RWPE2 (cell line): ENCODE results near the gene ASB2.

ENCODE experiments used
- ATAC-seq: fragments of 200-7000 bp; cut with Tn5 transposase; 3 replicates; pipeline ENCODE4 v1.9.1; 2021; ENCODE audit warnings: low read depth
- DNase-seq: peaks from one replicate; pipeline ENCODE4 v3.0.0-alpha.2; 2020; ENCODE audit warnings: low spot score
- H3K27ac ChIP-seq: fragments of 450-650 bp; 2 replicates; pipeline ENCODE4 v1.5.1; 2017; ENCODE audit warnings: mild to moderate bottlenecking; ENCODE audit not compliant: poor library complexity, severe bottlenecking
- H3K27me3 ChIP-seq: fragments of 250-450 bp; sonication (Bioruptor Pico); 2 replicates; pipeline ENCODE4 v1.5.1; 2021; ENCODE audit warnings: mild to moderate bottlenecking, moderate library complexity; ENCODE audit not compliant: insufficient read depth, poor library complexity, severe bottlenecking
- H3K36me3 ChIP-seq: fragments of 250-450 bp; sonication (Bioruptor Pico); 2 replicates; pipeline ENCODE4 v1.5.1; 2020; ENCODE audit warnings: low read depth, mild to moderate bottlenecking, moderate library complexity
- H3K4me1 ChIP-seq: fragments of 250-450 bp; sonication (Bioruptor Pico); 2 replicates; pipeline ENCODE4 v1.5.1; 2021; ENCODE audit warnings: mild to moderate bottlenecking, moderate library complexity; ENCODE audit not compliant: insufficient read depth, poor library complexity, severe bottlenecking
- H3K4me3 ChIP-seq: fragments of 250-450 bp; sonication (Bioruptor Pico); 2 replicates; pipeline ENCODE4 v1.5.1; 2021; ENCODE audit warnings: mild to moderate bottlenecking, moderate library complexity; ENCODE audit not compliant: severe bottlenecking
- H3K9me3 ChIP-seq: fragments of 250-450 bp; sonication (Bioruptor Pico); 2 replicates; pipeline ENCODE4 v1.5.1; 2021; ENCODE audit warnings: mild to moderate bottlenecking, moderate library complexity; ENCODE audit not compliant: severe bottlenecking
- TF ChIP-seq, protein P1 (sequence below): fragments of 450-650 bp; IDR thresholded peaks from one replicate; pipeline ENCODE4 v1.5.1; 2017; ENCODE audit warnings: mild to moderate bottlenecking, moderate library complexity; ENCODE audit not compliant: poor library complexity, severe bottlenecking

ASB2 gene

DNA sequence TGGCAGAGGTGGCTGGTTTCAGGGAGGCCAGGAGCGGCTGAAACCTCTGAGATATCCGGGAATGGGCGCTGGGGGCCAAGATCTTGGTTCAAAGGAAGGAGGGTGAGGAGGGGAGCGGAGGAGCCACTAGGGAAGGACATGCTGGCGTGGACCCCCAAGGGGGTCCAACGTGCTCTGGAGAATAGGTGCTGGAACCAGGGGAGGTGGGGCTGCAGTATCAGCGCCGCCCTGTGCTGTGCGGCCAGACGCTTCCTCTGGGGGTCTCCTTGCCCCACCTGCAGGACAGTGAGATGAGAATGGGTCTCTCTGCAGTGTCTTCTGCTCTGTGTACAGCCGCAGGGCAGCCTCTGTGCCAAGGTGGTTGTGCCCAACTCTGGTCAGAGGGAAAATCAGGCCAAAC, 46.7 kb downstream of the ASB2 start:
- Histone ChIP-seq H3K27ac (no peak overlapping the region), H3K4me3 (no peak overlapping the region), H3K4me1 (no peaks in the 10 kb centered on the region), H3K27me3 (no peaks in the 10 kb centered on the region), H3K9me3 (no peaks in the 10 kb centered on the region), H3K36me3 (no peaks in the 10 kb centered on the region)
- DNase-seq (no peak), ATAC-seq (no peak)
- TF ChIP-seq, protein P1, sequence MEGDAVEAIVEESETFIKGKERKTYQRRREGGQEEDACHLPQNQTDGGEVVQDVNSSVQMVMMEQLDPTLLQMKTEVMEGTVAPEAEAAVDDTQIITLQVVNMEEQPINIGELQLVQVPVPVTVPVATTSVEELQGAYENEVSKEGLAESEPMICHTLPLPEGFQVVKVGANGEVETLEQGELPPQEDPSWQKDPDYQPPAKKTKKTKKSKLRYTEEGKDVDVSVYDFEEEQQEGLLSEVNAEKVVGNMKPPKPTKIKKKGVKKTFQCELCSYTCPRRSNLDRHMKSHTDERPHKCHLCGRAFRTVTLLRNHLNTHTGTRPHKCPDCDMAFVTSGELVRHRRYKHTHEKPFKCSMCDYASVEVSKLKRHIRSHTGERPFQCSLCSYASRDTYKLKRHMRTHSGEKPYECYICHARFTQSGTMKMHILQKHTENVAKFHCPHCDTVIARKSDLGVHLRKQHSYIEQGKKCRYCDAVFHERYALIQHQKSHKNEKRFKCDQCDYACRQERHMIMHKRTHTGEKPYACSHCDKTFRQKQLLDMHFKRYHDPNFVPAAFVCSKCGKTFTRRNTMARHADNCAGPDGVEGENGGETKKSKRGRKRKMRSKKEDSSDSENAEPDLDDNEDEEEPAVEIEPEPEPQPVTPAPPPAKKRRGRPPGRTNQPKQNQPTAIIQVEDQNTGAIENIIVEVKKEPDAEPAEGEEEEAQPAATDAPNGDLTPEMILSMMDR: no peak

DNA sequence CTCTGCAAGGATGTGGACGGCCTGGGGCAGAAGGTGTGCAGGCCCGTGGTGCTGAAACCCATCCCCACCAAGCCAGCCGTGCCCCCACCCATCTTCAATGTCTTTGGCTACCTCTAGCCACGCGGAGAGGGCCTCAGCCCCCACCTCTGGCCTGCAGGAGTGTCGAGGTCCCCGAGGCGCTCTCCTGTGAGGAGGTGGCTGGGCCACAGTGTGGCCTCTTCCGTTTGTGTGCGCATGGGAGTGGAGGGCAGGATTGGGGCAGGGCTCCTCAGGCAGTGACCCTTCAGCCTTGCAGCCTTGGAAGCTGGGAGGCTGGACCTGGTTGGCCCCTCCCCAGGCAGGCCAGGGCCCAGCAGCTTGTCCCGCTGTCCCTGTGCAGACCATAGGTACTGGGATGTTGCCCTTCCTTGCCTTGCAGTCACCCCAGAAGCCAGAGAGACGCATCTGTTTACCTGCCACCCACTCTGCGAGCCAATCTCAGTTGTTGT, 47.3 kb downstream of the ASB2 start:
- H3K4me1 ChIP-seq: no peaks in the 10 kb centered on the region
- H3K36me3 ChIP-seq: no peaks in the 10 kb centered on the region
- H3K9me3 ChIP-seq: no peaks in the 10 kb centered on the region
- no peak overlapping the region for H3K4me3 ChIP-seq
- no peaks in the 10 kb centered on the region for H3K27me3 ChIP-seq
- ATAC-seq (no peak), DNase-seq (no peak)
- TF ChIP-seq, protein P1: no peak
- H3K27ac ChIP-seq: no peak overlapping the region

DNA sequence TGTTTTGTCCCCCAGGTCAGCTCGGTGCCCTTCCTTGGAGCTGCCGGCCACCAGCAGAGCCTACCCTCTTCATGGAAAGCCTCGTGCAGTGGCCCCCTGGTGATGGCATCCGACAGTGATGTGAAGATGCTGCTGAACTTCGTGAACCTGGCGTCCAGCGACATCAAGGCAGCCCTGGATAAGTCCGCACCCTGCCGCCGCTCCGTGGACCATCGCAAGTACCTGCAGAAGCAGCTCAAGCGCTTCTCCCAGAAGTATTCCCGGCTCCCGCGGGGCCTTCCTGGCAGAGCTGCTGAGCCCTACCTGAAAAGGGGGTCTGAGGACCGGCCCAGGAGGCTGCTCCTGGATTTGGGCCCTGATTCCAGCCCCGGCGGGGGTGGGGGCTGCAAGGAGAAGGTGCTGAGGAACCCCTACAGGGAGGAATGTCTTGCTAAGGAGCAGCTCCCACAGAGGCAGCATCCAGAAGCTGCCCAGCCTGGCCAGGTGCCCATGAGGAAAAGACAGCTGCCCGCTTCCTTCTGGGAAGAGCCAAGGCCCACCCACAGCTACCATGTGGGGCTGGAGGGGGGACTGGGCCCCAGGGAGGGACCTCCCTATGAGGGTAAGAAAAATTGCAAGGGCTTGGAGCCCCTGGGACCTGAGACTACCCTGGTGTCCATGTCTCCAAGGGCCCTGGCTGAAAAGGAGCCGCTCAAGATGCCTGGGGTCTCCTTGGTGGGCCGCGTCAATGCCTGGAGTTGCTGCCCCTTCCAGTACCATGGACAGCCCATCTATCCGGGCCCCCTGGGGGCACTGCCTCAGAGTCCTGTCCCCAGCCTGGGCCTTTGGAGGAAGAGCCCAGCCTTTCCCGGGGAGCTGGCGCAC, 48.0 kb downstream of the ASB2 start:
- no peaks in the 10 kb centered on the region for H3K9me3 ChIP-seq
- ATAC-seq: no peak
- no peak for DNase-seq
- no peaks in the 10 kb centered on the region for H3K36me3 ChIP-seq
- no peak overlapping the region for H3K4me3 ChIP-seq
- H3K27ac ChIP-seq: no peak overlapping the region
- no peaks in the 10 kb centered on the region for H3K27me3 ChIP-seq
- no peaks in the 10 kb centered on the region for H3K4me1 ChIP-seq
- TF ChIP-seq, protein P1: no peak

DNA sequence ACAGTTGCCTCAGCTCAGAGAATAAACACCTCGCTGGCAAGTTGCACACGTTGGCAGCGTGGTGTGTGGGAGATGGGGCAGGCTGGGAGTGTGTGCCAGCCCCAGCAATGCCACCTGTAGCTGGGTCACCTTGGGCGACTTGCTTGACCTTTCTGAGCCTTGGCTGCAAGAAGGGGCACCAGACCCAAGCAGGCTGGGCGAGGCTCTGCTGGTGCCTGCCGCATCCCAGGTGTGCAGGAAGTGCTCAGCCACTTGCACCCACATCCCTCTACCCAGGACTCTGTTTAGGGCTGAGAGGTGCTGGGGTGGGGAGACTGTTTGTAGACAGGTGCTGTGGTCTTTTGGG, 48.6 kb downstream of the ASB2 start:
- Histone ChIP-seq H3K27ac (no peak overlapping the region), H3K9me3 (no peaks in the 10 kb centered on the region), H3K4me1 (no peaks in the 10 kb centered on the region), H3K27me3 (no peaks in the 10 kb centered on the region), H3K36me3 (no peaks in the 10 kb centered on the region), H3K4me3 (no peak overlapping the region)
- TF ChIP-seq, protein P1: no peak
- ATAC-seq (no peak), DNase-seq (no peak)
